Epidermal melanocyte (primary cell): ENCODE data around the gene CREB5.

Experiments used
- DNase-seq: peaks from one replicate; pipeline ENCODE4 v3.0.0; 2011; ENCODE audit warnings: low spot score; ENCODE audit not compliant: insufficient read length

Gene CREB5

GRCh38 chr7:28842769-28843295 is 430.5 kb downstream of the CREB5 start:
- DNase-seq, result no peak

GRCh38 chr7:28845106-28845505 is 432.8 kb downstream of the CREB5 start:
- DNase-seq, result no peak

- no peak for DNase-seq
These were observed 434.9 kb downstream of the CREB5 start for GRCh38 chr7:28847176-28847575.

GRCh38 chr7:28847681-28848080 is 435.4 kb downstream of the CREB5 start:
- DNase-seq, result no peak

- no peak for DNase-seq
These were observed 436.6 kb downstream of the CREB5 start for GRCh38 chr7:28848906-28849305.

- no peak for DNase-seq
These were observed 438.4 kb downstream of the CREB5 start for GRCh38 chr7:28850699-28851098.

- no peak for DNase-seq
These were observed 440.8 kb downstream of the CREB5 start for GRCh38 chr7:28853150-28853549.

- peak; percentile 75 for DNase-seq
These were observed 441.8 kb downstream of the CREB5 start for GRCh38 chr7:28853834-28854749.

- DNase-seq, result no peak
These were observed 442.4 kb downstream of the CREB5 start for GRCh38 chr7:28854750-28855074.

GRCh38 chr7:28855538-28856217 is 443.4 kb downstream of the CREB5 start:
- peak; percentile 33 for DNase-seq

- no peak for DNase-seq
These were observed 444.3 kb downstream of the CREB5 start for GRCh38 chr7:28856656-28857055.

GRCh38 chr7:28858206-28858605 is 445.9 kb downstream of the CREB5 start:
- DNase-seq, result no peak

GRCh38 chr7:28858895-28859294 is 446.6 kb downstream of the CREB5 start:
- DNase-seq, result no peak

- DNase-seq, result no peak
These were observed 449.5 kb downstream of the CREB5 start for GRCh38 chr7:28861825-28862224.

GRCh38 chr7:28862595-28863272 is 450.4 kb downstream of the CREB5 start:
- no peak for DNase-seq

GRCh38 chr7:28865601-28866144 is 453.4 kb downstream of the CREB5 start:
- DNase-seq, result no peak

- DNase-seq, result no peak
These were observed 456.4 kb downstream of the CREB5 start for GRCh38 chr7:28868712-28869111.

GRCh38 chr7:28871077-28871476 is 458.8 kb downstream of the CREB5 start:
- no peak for DNase-seq

GRCh38 chr7:28871631-28872030 is 459.3 kb downstream of the CREB5 start:
- DNase-seq, result no peak

- DNase-seq, result no peak
These were observed 459.9 kb downstream of the CREB5 start for GRCh38 chr7:28872226-28872625.

- no peak for DNase-seq
These were observed 461.0 kb downstream of the CREB5 start for GRCh38 chr7:28873365-28873764.

- DNase-seq, result no peak
These were observed 461.7 kb downstream of the CREB5 start for GRCh38 chr7:28874001-28874400.
